EH (cell line): Measurements from ENCODE around the gene DCLRE1B.

Experiments
- DNase-seq: peaks from one replicate; pipeline ENCODE4 v3.0.0-alpha.2; 2015; ENCODE audit warnings: low read depth

The DCLRE1B gene

DNA sequence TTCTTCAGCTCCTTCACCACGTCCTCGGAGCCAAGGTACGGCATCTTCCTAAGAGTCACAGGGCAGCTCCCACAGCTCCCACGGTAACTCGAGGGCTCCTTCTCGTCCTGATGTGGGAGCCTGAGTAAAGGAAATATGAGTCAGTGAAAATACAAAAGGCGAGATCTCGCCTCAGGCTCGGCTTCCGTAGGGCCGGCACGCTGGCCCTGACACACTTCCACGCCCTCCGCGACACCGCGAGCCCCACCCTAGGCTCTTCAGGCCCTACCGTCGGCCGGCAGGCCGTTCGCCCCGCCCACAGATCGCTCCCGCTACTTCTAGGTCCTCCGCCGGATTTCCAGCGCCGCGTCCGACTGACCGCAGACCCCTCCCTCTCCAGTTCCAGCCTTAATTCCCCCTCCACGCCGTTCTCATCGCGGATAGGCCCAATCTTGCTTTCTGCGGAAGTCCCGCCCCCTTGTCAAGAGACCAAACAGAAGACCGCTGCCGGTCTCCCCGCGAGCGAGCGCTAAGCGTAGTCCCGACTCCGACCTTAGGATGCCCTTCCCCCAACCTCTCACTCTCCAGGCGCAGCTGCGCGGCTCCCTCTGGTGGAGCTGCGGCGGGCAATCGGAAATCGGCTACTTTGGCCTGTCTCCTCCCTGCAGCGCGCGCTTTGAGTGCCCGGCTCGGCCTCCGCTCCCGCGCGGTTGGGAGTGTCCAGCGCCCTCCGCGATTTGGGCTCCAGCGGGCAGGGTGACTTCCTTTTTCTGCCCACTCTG, at the start of gene DCLRE1B, which contains the start of gene AP4B1:
TSS of gene DCLRE1B (plus strand) at position 653 of the 761 bp plus-strand sequence. CDS start 261 bp downstream, outside the sequence.
TSS of gene AP4B1 (minus strand) at position 126 of the 761 bp plus-strand sequence. CDS start at position 44, 82 bp downstream.
- DNase-seq: peak; percentile 100

GRCh38 chr1:113855630-113856400, 49.3 kb upstream of the DCLRE1B start:
- DNase-seq: no peak

DNA sequence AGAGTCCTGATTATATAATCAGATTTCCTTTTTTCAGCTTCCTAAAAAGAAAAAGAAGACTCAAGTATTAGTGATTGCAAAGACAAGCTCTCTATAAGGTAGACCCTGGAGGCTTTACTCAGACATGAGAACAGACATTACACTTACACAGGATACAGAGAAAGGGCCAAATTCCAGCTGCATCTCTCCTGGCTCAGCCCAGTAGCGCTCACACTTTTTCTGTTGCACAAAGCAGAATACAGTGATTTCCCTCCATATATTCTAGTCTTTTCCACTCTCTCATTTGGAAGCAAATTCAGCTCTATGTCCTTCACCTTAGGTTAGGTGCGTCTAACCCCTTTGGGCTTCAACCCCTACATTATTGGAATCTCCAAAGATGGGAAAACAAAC, 48.7 kb upstream of the DCLRE1B start:
- DNase-seq: no peak

GRCh38 chr1:113857776-113858175, 47.4 kb upstream of the DCLRE1B start:
- no peak for DNase-seq

DNA sequence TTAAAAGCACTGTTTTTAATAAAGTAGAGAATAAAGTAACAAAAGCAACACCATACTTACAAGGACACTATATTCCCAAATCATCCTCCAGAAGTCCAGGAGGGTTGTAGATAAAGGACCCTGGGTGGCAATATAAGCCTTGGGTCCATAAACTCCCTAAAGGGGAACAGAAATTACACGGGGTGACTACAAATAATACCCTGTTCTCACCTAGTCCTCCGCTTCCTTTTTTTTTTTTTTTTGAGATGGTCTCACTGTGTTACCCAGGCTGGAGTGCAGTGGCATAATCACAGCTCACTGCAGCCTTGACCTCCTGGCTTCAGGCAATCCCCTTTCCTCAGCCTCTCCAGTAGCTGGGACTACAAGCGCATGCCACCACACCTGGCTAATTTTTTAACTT, 46.7 kb upstream of the DCLRE1B start:
- no peak for DNase-seq

DNA sequence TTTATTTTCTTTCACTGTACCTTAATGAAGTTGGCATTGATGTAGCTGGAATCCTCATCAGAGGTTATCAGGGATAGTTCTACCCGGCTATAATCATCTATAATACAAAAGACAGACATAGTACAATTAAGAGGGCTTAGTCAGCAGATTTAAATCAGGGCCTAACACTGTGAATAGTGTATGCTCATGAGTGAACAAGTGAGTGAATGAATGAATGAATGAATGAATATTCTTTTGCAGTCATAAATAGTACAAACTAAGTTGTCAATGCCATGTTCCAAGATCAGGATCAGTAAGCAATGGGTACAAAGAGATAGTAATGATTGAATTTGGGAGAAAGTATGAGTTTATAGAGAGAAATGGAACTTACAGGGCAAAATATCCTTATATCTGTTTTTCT, 46.1 kb upstream of the DCLRE1B start:
- DNase-seq: no peak

- no peak for DNase-seq
These were observed 45.5 kb upstream of the DCLRE1B start for GRCh38 chr1:113859478-113860175.

- peak; percentile 83 for DNase-seq
These were observed 44.2 kb upstream of the DCLRE1B start for GRCh38 chr1:113860891-113861290.

DNA sequence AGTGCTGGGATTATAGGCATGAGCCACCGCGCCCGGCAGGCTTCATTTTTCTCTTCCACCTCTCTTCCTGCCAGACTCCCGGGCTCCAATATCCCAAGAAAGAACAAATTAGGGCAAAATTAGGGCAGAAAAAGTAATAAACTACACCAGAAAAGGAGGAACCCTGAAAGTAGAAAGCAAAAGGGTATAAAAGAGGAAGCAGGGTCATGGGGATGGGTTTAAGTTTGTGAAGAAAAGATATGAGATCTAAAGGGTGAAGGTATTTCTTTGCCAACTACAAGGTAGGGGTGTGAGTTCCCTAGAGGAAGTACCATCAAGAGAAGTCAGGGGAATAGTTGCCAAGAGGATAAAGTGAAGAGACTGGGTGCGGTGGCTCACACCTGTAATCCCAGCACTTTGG, 43.5 kb upstream of the DCLRE1B start:
- DNase-seq: no peak

- peak; percentile 64 for DNase-seq
These were observed 36.6 kb upstream of the DCLRE1B start for GRCh38 chr1:113868387-113869083.

DNA sequence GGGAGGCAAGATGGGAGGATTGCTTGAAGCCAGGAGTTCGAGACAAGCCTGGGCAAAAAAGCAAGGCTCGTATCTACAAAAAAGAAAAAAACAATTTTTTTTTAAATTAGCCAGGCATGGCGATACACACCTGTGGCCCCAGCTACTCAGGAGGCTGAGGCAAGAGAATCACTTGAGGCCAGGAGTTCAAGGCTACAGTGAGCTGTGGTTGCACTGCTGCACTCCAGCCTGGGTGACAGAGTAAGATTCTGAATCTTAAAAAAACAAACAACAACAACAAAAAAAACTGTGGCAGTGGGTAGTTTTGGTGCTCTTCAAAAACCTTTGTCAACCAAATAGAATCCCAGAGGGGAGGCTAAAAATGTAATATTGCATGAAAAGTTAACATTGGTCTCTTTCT, 34.3 kb upstream of the DCLRE1B start:
- DNase-seq: no peak

- peak; percentile 85 for DNase-seq
These were observed 33.5 kb upstream of the DCLRE1B start, which contains the start of gene PTPN22 for GRCh38 chr1:113871597-113872113. Gene PTPN22, minus strand, starts transcription at chr1:113871712.

GRCh38 chr1:113872219-113872935, 32.7 kb upstream of the DCLRE1B start:
- DNase-seq: no peak

- DNase-seq: peak; percentile 14
These were observed 30.9 kb upstream of the DCLRE1B start for GRCh38 chr1:113874012-113874879.

DNA sequence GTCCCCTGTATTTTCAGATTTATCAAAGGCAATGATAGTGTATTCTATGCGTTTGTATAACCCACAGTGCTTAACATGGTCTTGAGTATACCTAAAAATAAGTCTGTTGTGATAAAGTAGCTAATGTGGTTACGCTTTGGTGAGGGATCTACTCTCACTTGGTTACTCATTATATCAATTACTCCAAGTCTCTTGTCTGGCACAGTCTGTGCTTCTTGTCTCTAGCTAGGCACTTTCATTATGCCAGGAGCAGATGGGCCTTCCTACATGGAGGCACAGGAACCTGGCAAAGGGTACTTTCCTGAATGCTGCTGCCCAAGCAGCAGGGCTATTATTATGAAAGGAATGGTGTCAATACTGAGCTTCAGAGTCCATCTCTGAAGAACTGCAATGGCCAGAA, 29.4 kb upstream of the DCLRE1B start:
- no peak for DNase-seq

DNA sequence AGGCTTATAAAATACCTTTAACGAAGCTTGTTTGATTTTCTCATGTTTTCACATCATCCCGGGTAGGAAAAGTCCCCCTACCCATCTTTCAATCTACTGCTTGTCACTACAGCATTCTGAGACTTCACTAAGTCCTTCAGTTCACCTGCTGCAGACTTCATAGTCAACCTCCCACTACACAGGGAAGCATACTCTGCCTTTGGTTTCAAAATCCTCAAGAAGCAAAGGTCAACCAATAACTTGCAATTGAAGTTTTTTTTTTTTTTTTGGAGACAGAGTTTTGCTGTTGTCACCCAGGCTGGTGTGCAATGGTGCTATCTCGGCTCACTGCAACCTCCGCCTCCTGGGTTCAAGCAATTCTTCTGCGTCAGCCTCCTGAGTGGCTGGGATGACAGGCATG, 28.9 kb upstream of the DCLRE1B start:
- no peak for DNase-seq

DNA sequence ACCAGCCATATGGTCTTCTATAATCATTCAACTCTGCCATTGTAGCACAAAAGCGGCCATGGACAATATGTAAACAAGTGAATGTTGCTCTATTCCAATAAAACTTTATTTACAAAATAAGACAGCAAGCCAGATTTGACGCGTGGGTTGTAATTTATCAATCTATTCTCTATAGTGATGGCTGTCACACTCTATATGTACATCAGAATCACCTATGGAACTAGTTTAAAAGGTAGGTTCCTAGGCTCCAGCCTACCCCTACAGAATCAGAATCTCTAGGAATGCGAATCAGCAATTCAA, 25.4 kb upstream of the DCLRE1B start:
- no peak for DNase-seq

GRCh38 chr1:113881661-113882060, 23.5 kb upstream of the DCLRE1B start:
- no peak for DNase-seq

GRCh38 chr1:113886417-113887401, 18.4 kb upstream of the DCLRE1B start:
- no peak for DNase-seq
